ENCODE data around the gene DUOX2.

DUOX2 gene

GRCh38 chr15:45141386-45141785 lies 27.4 kb upstream of the DUOX2 start:
- ChIA-PET CTCF (interaction anchor here (0.6 to 2.3 kb wide), 4 partner anchors 14 to 23 kb away, joined by 4 to 11 read pairs (median 7); no protein-coding TSS in a partner anchor), POLR2A (no interaction called here)

GRCh38 chr15:45140557-45141250 lies 26.7 kb upstream of the DUOX2 start:
- no peak for DNase-seq (ENCODE audit: low read depth, low spot score)
- TF ChIP-seq CTCF (IDR thresholded peaks at IDR 0.05; ENCODE audit: insufficient read depth, low read length, missing control alignments), result no peak
- POLR2A ChIA-PET, result interaction anchor here (0.6 kb wide), 1 partner anchor 57 kb away, joined by 7 read pairs; no protein-coding TSS in a partner anchor
- CTCF ChIA-PET, result interaction anchor here (0.7 to 11.5 kb wide), 2 partner anchors 14 to 19 kb away, joined by 3 to 129 read pairs; no protein-coding TSS in a partner anchor
- H3K4me3 ChIP-seq (ENCODE audit: low read depth, low read length), result no peak overlapping the region

More at GRCh38 chr15:45141386-45141785, 27.4 kb upstream of the DUOX2 start:
- H3K4me3 ChIP-seq (ENCODE audit: low read depth, low read length), result no peak overlapping the region
- TF ChIP-seq CTCF (IDR thresholded peaks at IDR 0.05; ENCODE audit: insufficient read depth, low read length, missing control alignments), result no peak
- DNase-seq (ENCODE audit: low read depth, low spot score), result no peak

GRCh38 chr15:45139770-45140169 lies 25.8 kb upstream of the DUOX2 start:
- ChIA-PET POLR2A (interaction anchor here (0.6 kb wide), 1 partner anchor 58 kb away, joined by 7 read pairs; no protein-coding TSS in a partner anchor), CTCF (interaction anchor here (0.7 to 11.5 kb wide), 4 partner anchors 13 to 18 kb away, joined by 3 to 129 read pairs (median 4); no protein-coding TSS in a partner anchor)
- H3K4me3 ChIP-seq (ENCODE audit: low read depth, low read length), result no peak overlapping the region
- no peak for DNase-seq (ENCODE audit: low read depth, low spot score)
- no peak for TF ChIP-seq CTCF (IDR thresholded peaks at IDR 0.05; ENCODE audit: insufficient read depth, low read length, missing control alignments)

GRCh38 chr15:45138814-45139765 lies 25.1 kb upstream of the DUOX2 start:
- DNase-seq (ENCODE audit: low read depth, low spot score), result no peak
- CTCF ChIA-PET, result interaction anchor here (0.8 to 11.5 kb wide), 4 partner anchors 13 to 24 kb away, joined by 3 to 129 read pairs (median 5); no protein-coding TSS in a partner anchor

GRCh38 chr15:45137703-45138102 lies 23.7 kb upstream of the DUOX2 start:
- no peak overlapping the region for H3K4me3 ChIP-seq (ENCODE audit: low read depth, low read length)
- TF ChIP-seq CTCF (IDR thresholded peaks at IDR 0.05; ENCODE audit: insufficient read depth, low read length, missing control alignments), result no peak
- ChIA-PET POLR2A (no interaction called here), CTCF (interaction anchor here (1.0 to 11.5 kb wide), 3 partner anchors 11 to 293 kb away, joined by 3 to 129 read pairs (median 4); no protein-coding TSS in a partner anchor)
- no peak for DNase-seq (ENCODE audit: low read depth, low spot score)

More at GRCh38 chr15:45138814-45139765, 25.1 kb upstream of the DUOX2 start:
- no peak for TF ChIP-seq CTCF (IDR thresholded peaks at IDR 0.05; ENCODE audit: insufficient read depth, low read length, missing control alignments)
- H3K4me3 ChIP-seq (ENCODE audit: low read depth, low read length), result no peak overlapping the region
- POLR2A ChIA-PET, result no interaction called here

All from AG04449 (cell line).